Peyer's patch (tissue), 4 donors: Measurements from ENCODE around the gene TBC1D22B.

ENCODE experiments used
- CTCF ChIP-seq, 6 experiments: fragments of 450-650 bp in 4 of 6; fragments of 200-600 bp in 2 of 6; sonication (generic) in 1 of 6; IDR thresholded peaks; one replicate each; pipeline ENCODE4 v1.5.1; 2017 to 2019; ENCODE audit warnings: antibody characterized with exemption in 6 of 6, mild to moderate bottlenecking in 3 of 6, moderate library complexity in 1 of 6
- POLR2A ChIP-seq, 2 donors: fragments of 450-650 bp; IDR thresholded peaks; one replicate each; pipeline ENCODE4 v1.5.1; 2017; ENCODE audit warnings: antibody characterized with exemption in 2 of 2, mild to moderate bottlenecking in 2 of 2, moderate library complexity in 2 of 2

- no peak for TF ChIP-seq POLR2A (IDR thresholded peaks at IDR 0.05)
- no peak for TF ChIP-seq CTCF (IDR thresholded peaks at IDR 0.05)
These were observed 35.9 kb upstream of the TBC1D22B start for GRCh38 chr6:37221585-37222124.
